GM21576 (cell line): ENCODE results near the gene MCM8.

Source experiments
- ATAC-seq: cut with Tn5 transposase; IDR thresholded peaks from one replicate; pipeline ENCODE4 v1.9.1; 2021; ENCODE audit warnings: mild to moderate bottlenecking, moderate library complexity; ENCODE audit not compliant: unreplicated experiment

Gene MCM8

GRCh38 chr20:5950271-5951031 is at the start of gene MCM8, which contains the start of gene TRMT6:
MCM8 (plus strand) TSS chr20:5950652; CDS start chr20:5952016, 1,364 bp downstream.
TRMT6 (minus strand) TSS chr20:5950533; CDS start chr20:5950405, 128 bp downstream.
- peak; percentile 99 for ATAC-seq

GRCh38 chr20:5900908-5901307 is 49.5 kb upstream of the MCM8 start:
- no peak for ATAC-seq

- no peak for ATAC-seq
Observed at GRCh38 chr20:5908981-5909380, 41.5 kb upstream of the MCM8 start.

DNA sequence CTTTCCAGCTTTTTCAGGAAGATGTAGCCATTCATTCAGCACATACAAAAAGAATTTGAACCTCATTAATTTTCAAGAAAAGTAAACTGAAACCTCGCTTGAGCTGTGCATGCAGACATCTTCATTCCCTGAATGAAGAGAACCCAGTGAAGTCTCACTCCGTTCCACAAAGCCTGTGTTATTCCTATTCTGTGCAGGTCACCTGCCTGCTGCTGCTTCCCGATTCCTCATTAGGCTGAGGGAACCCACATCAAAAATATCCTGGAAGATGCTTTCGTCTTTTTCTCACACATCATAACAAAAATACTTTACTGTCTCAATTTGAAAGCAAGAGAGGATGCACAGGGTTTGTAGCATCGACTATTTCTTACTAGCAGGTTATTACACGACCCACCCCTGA is 40.3 kb upstream of the MCM8 start:
- ATAC-seq: no peak

GRCh38 chr20:5913166-5913565 is 37.3 kb upstream of the MCM8 start:
- ATAC-seq: no peak

GRCh38 chr20:5914859-5915258 is 35.6 kb upstream of the MCM8 start:
- no peak for ATAC-seq

- no peak for ATAC-seq
Observed at GRCh38 chr20:5918856-5919625, 31.4 kb upstream of the MCM8 start.

GRCh38 chr20:5919626-5920544 is 30.6 kb upstream of the MCM8 start:
- ATAC-seq: no peak

GRCh38 chr20:5920581-5920980 is 29.9 kb upstream of the MCM8 start:
- ATAC-seq: no peak

DNA sequence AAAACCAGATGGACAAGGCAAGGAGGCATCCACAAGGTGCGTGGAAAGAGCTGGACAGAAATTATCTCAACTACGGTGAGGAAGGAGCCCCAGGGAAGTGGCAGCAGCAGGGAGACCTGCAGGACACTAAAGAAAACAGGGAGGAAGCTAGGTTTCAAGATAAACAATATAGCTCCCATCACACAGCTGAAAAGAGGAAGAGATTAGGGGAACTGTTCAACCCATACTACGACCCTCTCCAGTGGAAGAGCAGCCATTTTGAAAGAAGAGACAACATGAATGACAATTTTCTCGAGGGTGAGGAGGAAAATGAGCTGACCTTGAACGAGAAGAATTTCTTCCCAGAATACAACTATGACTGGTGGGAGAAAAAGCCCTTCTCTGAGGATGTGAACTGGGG is 27.0 kb upstream of the MCM8 start:
- no peak for ATAC-seq

DNA sequence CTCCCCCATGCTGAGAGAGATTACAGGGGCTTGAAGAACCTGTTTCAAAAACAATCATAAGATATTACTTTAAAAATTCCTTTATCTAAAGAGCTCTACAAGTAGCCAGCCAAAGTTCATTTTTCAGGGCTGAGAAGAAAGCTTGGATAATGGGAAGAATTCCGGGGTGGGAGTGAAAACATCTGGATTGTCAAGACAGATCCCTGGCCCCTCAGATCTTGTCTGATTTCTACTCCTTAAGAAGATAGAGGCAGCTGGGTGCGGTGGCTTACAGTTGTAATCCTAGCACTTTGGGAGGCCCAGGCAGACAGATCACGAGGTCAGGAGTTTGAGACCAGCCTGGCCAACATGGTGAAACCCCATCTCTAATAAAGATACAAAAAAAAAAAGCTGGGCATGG is 24.9 kb upstream of the MCM8 start:
- ATAC-seq: no peak

DNA sequence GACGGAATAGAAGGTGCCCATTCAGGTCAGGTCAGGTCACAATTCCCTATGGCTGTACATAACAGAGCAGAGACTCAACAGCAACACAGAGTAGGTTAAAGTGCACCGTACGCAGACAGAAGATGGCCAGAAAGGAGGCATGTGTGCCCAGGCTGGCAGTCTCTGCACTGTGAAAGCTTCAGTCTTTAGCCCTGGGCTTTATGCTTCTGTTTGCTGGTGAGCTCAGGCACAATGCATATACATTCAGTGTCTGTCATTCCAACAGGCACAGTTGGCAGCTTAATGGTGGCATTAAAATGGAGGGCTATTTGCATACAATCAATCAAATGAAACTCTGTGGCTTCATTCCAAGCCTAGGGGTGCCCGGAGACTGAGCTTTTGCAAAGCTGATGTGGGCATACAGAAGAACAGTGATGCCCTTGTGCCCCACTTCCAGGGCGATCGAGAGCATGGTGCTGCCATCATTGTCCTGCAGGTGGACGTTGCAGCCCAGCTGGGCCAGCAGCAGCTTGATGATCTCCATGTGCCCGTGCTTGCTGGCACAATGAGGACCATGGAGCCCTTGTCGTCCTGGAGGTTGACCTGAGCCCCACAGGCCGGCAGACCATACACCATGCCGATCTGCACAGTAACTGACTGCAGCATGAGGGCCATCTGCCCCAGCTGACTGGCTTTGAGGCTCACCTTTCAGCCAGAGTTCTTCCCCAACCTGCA is 22.5 kb upstream of the MCM8 start:
- ATAC-seq: no peak

DNA sequence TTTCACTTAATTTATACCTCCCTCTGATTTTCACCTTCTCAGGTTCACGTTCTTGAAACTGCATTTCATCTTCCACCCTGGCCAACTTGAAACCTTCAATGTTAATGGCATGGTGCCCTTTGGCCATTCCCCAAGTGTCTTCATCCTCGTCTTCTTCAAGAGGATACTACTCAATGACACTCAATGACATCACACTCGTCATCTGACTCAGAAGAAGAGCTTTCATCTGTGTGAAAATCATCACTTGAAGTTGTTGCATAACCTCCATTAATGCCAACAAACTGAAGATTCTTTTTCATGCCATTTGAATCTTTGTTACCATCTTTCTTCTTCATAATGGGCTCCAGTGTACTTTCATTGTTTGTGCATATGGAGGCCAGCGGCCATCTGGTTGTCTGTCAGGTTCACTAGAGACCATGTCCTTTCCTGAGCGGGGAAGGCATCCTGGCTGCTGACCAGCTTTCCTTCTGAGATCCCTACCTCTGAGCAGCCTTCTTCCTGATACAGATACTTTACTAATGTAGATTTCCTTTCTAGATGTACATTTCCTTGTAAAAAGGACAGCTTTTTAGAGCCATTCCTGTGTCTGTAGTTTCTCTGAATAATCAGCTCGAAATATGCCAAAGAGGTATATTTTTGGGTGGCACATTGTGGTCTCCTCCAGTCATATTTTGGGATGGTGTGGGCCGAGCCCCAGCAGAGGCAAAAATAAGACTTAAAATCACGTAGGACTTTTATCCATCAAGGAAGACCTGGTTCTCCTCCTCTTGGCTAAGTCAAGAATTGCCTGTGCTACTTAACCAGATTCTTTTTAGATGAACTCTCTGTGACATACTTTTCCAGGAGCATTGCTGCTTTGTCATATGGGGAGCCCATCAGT is 21.4 kb upstream of the MCM8 start:
- no peak for ATAC-seq

- ATAC-seq: no peak
Observed at GRCh38 chr20:5931411-5931810, 19.0 kb upstream of the MCM8 start.

DNA sequence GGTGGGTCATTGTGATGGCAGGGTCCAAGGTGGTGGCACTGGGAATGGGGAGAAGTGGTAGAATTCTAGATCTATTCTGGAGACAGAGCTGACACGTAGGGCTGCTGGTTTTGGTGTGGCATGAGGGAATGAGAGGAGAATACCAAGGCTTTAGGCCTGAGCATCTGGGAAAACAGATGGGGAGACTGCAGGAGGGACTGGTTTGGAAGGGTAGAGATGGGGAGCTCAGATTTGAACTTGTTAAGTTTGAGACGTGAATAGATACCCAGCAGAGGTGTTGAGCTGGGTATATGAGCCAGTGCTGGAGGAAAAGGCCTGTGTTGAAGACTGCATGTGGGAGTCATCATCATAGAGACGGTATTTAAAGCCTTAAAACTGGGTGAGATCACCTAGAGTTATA is 17.7 kb upstream of the MCM8 start:
- ATAC-seq: no peak

- ATAC-seq: no peak
Observed at GRCh38 chr20:5933802-5934436, 16.5 kb upstream of the MCM8 start.

GRCh38 chr20:5935384-5935783 is 15.1 kb upstream of the MCM8 start:
- no peak for ATAC-seq

- ATAC-seq: no peak
Observed at GRCh38 chr20:5936238-5936637, 14.2 kb upstream of the MCM8 start.

DNA sequence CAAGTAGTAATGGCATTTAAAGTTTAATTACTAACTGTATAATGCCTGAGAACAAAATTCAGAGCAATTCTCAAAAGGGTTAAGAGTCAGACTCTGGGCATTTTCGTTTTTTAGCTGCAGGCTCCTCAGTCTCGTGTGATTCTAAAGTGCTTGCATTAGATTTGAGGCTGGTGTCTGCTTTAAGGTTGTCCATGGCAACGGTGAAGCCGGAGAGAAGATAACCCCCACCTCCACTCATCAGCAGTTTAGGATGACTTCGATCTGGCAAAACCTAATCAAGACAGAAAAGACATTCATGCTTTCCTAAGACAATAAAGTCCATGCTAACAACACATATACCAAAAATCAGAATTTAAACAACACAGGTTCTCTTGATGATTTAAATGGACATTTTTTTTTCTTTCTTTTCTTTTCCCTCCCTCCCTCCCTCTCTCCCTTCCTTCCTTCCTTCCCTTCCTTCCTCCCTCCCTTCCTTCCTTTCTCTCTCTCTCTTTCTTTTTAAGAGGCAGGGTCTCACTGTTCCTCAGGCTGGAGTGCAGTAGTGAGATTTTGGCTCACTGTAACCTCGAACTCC is 11.9 kb upstream of the MCM8 start:
- ATAC-seq: no peak
